Measurements from ENCODE around the gene IFNA13. TPM values are rescaled to one million over a fixed set of nuclear protein-coding genes. Genes with fewer than 3 reads are reported as not detected.
"Not testable (repeated sequence)": the region's sequence is repeated elsewhere in the genome, so short reads cannot be mapped to it uniquely, and the experiment has no call there.

IFNA13 gene
- polyA plus RNA-seq, 1 of the 3 experiments (the other 2 are of a cell fraction), result not detected

GRCh38 chr9:21381448-21382339 is 13.8 kb upstream of the IFNA13 start:
- Histone ChIP-seq H3K27ac (ENCODE audit: low read depth in 2 of 2, low read length in 1 of 2) (no peak overlapping the region), H3K9ac (no peak overlapping the region), H3F3A (replicated peaks; ENCODE audit: insufficient read depth) (no peaks in the 10 kb centered on the region), H3K36me3 (replicated peaks in 1 of 2; ENCODE audit: control insufficient read depth in 1 of 2, insufficient read depth in 2 of 2, low read length in 1 of 2) (no peaks in the 10 kb centered on the region), H3K9me3 (no peaks in the 10 kb centered on the region), H3K9me2 (no peaks in the 10 kb centered on the region), H3K27me3 (ENCODE audit: insufficient read depth) (peaks cover 23% of the 10 kb centered on the region; the same call in 1 of the 2 replicates), H3K4me2 (no peak overlapping the region), H4K20me1 (ENCODE audit: insufficient read depth) (no peaks in the 10 kb centered on the region), H3K4me1 (ENCODE audit: control insufficient read depth in 1 of 2, insufficient read depth in 2 of 2, low read depth in 1 of 2, low read length in 1 of 2) (no peaks in the 10 kb centered on the region), H2AFZ (ENCODE audit: low read depth) (no peak overlapping the region), H3K79me2 (ENCODE audit: insufficient read depth) (no peaks in the 10 kb centered on the region), H3K4me3 (ENCODE audit: low read depth in 2 of 2, low read length in 1 of 2) (no peak overlapping the region)
- CTCF ChIA-PET, result interaction anchor here (1.0 to 1.1 kb wide), 2 partner anchors 32 to 37 kb away, joined by 3 read pairs; no protein-coding TSS in a partner anchor
- no peak for TF ChIP-seq ELF1 (IDR thresholded peaks at IDR 0.05)
- POLR2A ChIA-PET, result no interaction called here
- 6% methylated on average over 5 of the region's 5 CpGs for WGBS (ENCODE audit: low lambda C conversion rate)
- no peak for DNase-seq

GRCh38 chr9:21371467-21371866 is 3.6 kb upstream of the IFNA13 start:
- H3K27me3 ChIP-seq (ENCODE audit: insufficient read depth); H3K9ac ChIP-seq; DNase-seq; H3F3A ChIP-seq (replicated peaks; ENCODE audit: insufficient read depth); H3K4me3 ChIP-seq (ENCODE audit: low read depth in 2 of 2, low read length in 1 of 2); H2AFZ ChIP-seq (ENCODE audit: low read depth); H3K79me2 ChIP-seq (ENCODE audit: insufficient read depth); H3K36me3 ChIP-seq (replicated peaks in 1 of 2; ENCODE audit: control insufficient read depth in 1 of 2, insufficient read depth in 2 of 2, low read length in 1 of 2); POLR2A ChIA-PET; H3K4me1 ChIP-seq (ENCODE audit: control insufficient read depth in 1 of 2, insufficient read depth in 2 of 2, low read depth in 1 of 2, low read length in 1 of 2); H4K20me1 ChIP-seq (ENCODE audit: insufficient read depth); H3K9me2 ChIP-seq; H3K4me2 ChIP-seq; H3K9me3 ChIP-seq; H3K27ac ChIP-seq (ENCODE audit: low read depth in 2 of 2, low read length in 1 of 2): not testable (repeated sequence)
- 4% methylated on average over 3 of the region's 4 CpGs for WGBS (ENCODE audit: low lambda C conversion rate)
- CTCF ChIA-PET, result interaction anchor here (1.0 kb wide), 2 partner anchors 26 to 53 kb away, joined by 3 to 5 read pairs; no protein-coding TSS in a partner anchor

- DNase-seq; H3K36me3 ChIP-seq (replicated peaks in 1 of 2; ENCODE audit: control insufficient read depth in 1 of 2, insufficient read depth in 2 of 2, low read length in 1 of 2); H3K9me3 ChIP-seq; H3K9me2 ChIP-seq; H3K79me2 ChIP-seq (ENCODE audit: insufficient read depth); H3K4me3 ChIP-seq (ENCODE audit: low read depth in 2 of 2, low read length in 1 of 2); H3K4me2 ChIP-seq; H3K27ac ChIP-seq (ENCODE audit: low read depth in 2 of 2, low read length in 1 of 2); H3K9ac ChIP-seq; H2AFZ ChIP-seq (ENCODE audit: low read depth); POLR2A ChIA-PET; H4K20me1 ChIP-seq (ENCODE audit: insufficient read depth); H3K27me3 ChIP-seq (ENCODE audit: insufficient read depth); H3F3A ChIP-seq (replicated peaks; ENCODE audit: insufficient read depth); CTCF ChIA-PET; H3K4me1 ChIP-seq (ENCODE audit: control insufficient read depth in 1 of 2, insufficient read depth in 2 of 2, low read depth in 1 of 2, low read length in 1 of 2): not testable (repeated sequence)
- WGBS (ENCODE audit: low lambda C conversion rate), result 59% methylated on average over 1 of the region's 2 CpGs
Observed at GRCh38 chr9:21367169-21367568, 688 bp downstream of the IFNA13 start.

DNA sequence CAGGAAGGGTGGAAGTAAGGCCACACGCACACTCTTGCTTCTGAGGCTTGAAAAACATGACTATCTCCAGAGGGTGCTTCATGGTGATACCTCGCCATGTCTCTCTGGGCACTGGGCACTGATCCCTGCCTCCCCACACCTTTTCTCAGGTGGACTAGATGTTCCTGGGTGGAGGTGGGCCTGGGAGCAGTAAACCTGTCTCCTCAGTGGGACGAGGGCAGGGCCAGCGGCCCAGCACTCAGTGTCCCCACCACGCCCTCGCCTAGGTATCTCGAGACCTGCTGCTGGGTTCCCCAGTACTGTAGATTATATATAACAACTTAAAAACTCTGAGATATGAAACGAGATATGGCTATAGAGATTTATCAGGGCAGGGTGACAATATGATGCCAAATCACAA is 5.6 kb downstream of the IFNA13 start:
- POLR2A ChIA-PET, result no interaction called here
- TF ChIP-seq MXI1 (IDR thresholded peaks at IDR 0.05; ENCODE audit: low read depth, low read length), result no peak
- TF ChIP-seq RFX5 (IDR thresholded peaks at IDR 0.05; ENCODE audit: low read length), result no peak
- TF ChIP-seq, protein P1, sequence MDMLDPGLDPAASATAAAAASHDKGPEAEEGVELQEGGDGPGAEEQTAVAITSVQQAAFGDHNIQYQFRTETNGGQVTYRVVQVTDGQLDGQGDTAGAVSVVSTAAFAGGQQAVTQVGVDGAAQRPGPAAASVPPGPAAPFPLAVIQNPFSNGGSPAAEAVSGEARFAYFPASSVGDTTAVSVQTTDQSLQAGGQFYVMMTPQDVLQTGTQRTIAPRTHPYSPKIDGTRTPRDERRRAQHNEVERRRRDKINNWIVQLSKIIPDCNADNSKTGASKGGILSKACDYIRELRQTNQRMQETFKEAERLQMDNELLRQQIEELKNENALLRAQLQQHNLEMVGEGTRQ (IDR thresholded peaks at IDR 0.05; ENCODE audit: borderline replicate concordance, low read depth, low read length), result no peak
- TF ChIP-seq YY1 (IDR thresholded peaks at IDR 0.05; ENCODE audit: low read depth), result no peak
- TF ChIP-seq FOSL2 (IDR thresholded peaks at IDR 0.05; ENCODE audit: borderline replicate concordance, low read depth), result no peak
- TF ChIP-seq, protein P2, sequence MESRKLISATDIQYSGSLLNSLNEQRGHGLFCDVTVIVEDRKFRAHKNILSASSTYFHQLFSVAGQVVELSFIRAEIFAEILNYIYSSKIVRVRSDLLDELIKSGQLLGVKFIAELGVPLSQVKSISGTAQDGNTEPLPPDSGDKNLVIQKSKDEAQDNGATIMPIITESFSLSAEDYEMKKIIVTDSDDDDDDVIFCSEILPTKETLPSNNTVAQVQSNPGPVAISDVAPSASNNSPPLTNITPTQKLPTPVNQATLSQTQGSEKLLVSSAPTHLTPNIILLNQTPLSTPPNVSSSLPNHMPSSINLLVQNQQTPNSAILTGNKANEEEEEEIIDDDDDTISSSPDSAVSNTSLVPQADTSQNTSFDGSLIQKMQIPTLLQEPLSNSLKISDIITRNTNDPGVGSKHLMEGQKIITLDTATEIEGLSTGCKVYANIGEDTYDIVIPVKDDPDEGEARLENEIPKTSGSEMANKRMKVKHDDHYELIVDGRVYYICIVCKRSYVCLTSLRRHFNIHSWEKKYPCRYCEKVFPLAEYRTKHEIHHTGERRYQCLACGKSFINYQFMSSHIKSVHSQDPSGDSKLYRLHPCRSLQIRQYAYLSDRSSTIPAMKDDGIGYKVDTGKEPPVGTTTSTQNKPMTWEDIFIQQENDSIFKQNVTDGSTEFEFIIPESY (IDR thresholded peaks at IDR 0.05; ENCODE audit: borderline replicate concordance, low read depth), result no peak
- TF ChIP-seq FOXM1 (IDR thresholded peaks at IDR 0.05; ENCODE audit: low read depth), result no peak
- TF ChIP-seq POLR2AphosphoS5 (IDR thresholded peaks at IDR 0.05; ENCODE audit: low read depth, low read length), result no peak
- no peak for TF ChIP-seq EP300 (IDR thresholded peaks at IDR 0.05; ENCODE audit: borderline replicate concordance in 1 of 2, low read depth in 1 of 2, low read length in 1 of 2)
- TF ChIP-seq TCF12 (IDR thresholded peaks at IDR 0.05), result no peak
- no peak for TF ChIP-seq ELF1 (IDR thresholded peaks at IDR 0.05)
- no peak for TF ChIP-seq SMC3 (IDR thresholded peaks at IDR 0.05; ENCODE audit: low read depth, low read length)
- no peak for TF ChIP-seq TEAD4 (IDR thresholded peaks at IDR 0.05; ENCODE audit: borderline replicate concordance, insufficient read depth)
- no peak for TF ChIP-seq RCOR1 (IDR thresholded peaks at IDR 0.05; ENCODE audit: low read length)

More for the DNA sequence above, 5.6 kb downstream of the IFNA13 start:
- Histone ChIP-seq H3K9ac (no peak overlapping the region), H3K4me3 (ENCODE audit: low read depth in 2 of 2, low read length in 1 of 2) (no peak overlapping the region), H3F3A (replicated peaks; ENCODE audit: insufficient read depth) (no peaks in the 10 kb centered on the region), H3K36me3 (replicated peaks in 1 of 2; ENCODE audit: control insufficient read depth in 1 of 2, insufficient read depth in 2 of 2, low read length in 1 of 2) (no peaks in the 10 kb centered on the region), H3K4me2 (no peak overlapping the region), H2AFZ (ENCODE audit: low read depth) (no peak overlapping the region), H4K20me1 (ENCODE audit: insufficient read depth) (no peaks in the 10 kb centered on the region), H3K4me1 (ENCODE audit: control insufficient read depth in 1 of 2, insufficient read depth in 2 of 2, low read depth in 1 of 2, low read length in 1 of 2) (no peaks in the 10 kb centered on the region), H3K9me3 (no peaks in the 10 kb centered on the region), H3K79me2 (ENCODE audit: insufficient read depth) (no peaks in the 10 kb centered on the region), H3K9me2 (no peaks in the 10 kb centered on the region), H3K27ac (ENCODE audit: low read depth in 2 of 2, low read length in 1 of 2) (no peak overlapping the region), H3K27me3 (ENCODE audit: insufficient read depth) (no peaks in the 10 kb centered on the region; the same call in 1 of the 2 replicates)
- CTCF ChIA-PET, result interaction anchor here (3.2 kb wide), 1 partner anchor 33 kb away, joined by 12 read pairs; no protein-coding TSS in a partner anchor
- 5% methylated on average over 8 of the region's 8 CpGs for WGBS (ENCODE audit: low lambda C conversion rate)
- no peak for DNase-seq
